K562 (cell line): ENCODE results near the gene ZCCHC8. TPM values are rescaled to one million over a fixed set of nuclear protein-coding genes. Genes with fewer than 3 reads are reported as not detected.

ENCODE experiments used
- ARHGAP35 ChIP-seq: fragments of 450-650 bp; IDR thresholded peaks from 2 replicates; pipeline ENCODE4 v1.6.1; 2018; ENCODE audit not compliant: partially characterized antibody
- CLOCK ChIP-seq: fragments of 250-450 bp; sonication (Bioruptor Pico); IDR thresholded peaks from 2 replicates; pipeline ENCODE4 v1.4.0; 2020; ENCODE audit warnings: mild to moderate bottlenecking, moderate library complexity, borderline replicate concordance
- ESRRB ChIP-seq: fragments of 250-450 bp; sonication (Bioruptor Pico); IDR thresholded peaks from 2 replicates; pipeline ENCODE4 v1.5.0; 2020; ENCODE audit warnings: mild to moderate bottlenecking, moderate library complexity, borderline replicate concordance
- GTF2A2 ChIP-seq: IDR thresholded peaks from 2 replicates; pipeline ENCODE4 v1.6.1; 2016; ENCODE audit warnings: mild to moderate bottlenecking, missing genetic modification characterization, missing compliant biosample characterization
- HNRNPH1 ChIP-seq: fragments of 200-400 bp; formaldehyde crosslinking; optimal IDR thresholded peaks from 2 replicates; pipeline ENCODE3; 2017; ENCODE audit warnings: low read depth, mild to moderate bottlenecking, low read length, moderate library complexity
- KAT7 ChIP-seq: sonication (generic); formaldehyde crosslinking; IDR thresholded peaks from 2 replicates; pipeline ENCODE4 v1.8.0; 2022; ENCODE audit warnings: missing genetic modification reagents, mild to moderate bottlenecking, borderline replicate concordance
- KLF1 ChIP-seq: fragments of 450-650 bp; IDR thresholded peaks from 2 replicates; pipeline ENCODE4 v1.6.1; 2016; ENCODE audit warnings: missing genetic modification characterization, missing compliant biosample characterization
- PCBP1 ChIP-seq: fragments of 200-400 bp; formaldehyde crosslinking; IDR thresholded peaks from 2 replicates; pipeline ENCODE4 v1.6.1; 2018; ENCODE audit warnings: mild to moderate bottlenecking, low read depth, low read length; ENCODE audit not compliant: poor library complexity, severe bottlenecking
- POLR2AphosphoS5 ChIP-seq: IDR thresholded peaks from 2 replicates; pipeline ENCODE4 v1.6.1; 2011; ENCODE audit warnings: mild to moderate bottlenecking, low read depth, low read length, moderate library complexity; ENCODE audit not compliant: control insufficient read depth, insufficient read depth
- PTRF ChIP-seq: fragments of 450-650 bp; IDR thresholded peaks from 2 replicates; pipeline ENCODE4 v1.6.1; 2016; ENCODE audit warnings: mild to moderate bottlenecking, missing genetic modification characterization, missing compliant biosample characterization
- SAFB ChIP-seq: fragments of 200-400 bp; formaldehyde crosslinking; IDR thresholded peaks from 2 replicates; pipeline ENCODE4 v1.6.1; 2017; ENCODE audit warnings: low read depth, low read length, borderline replicate concordance
- TAL1 ChIP-seq: fragments of 450-650 bp; IDR thresholded peaks from 2 replicates; pipeline ENCODE4 v1.6.1; 2016; ENCODE audit warnings: mild to moderate bottlenecking
- TARDBP ChIP-seq: fragments of 450-650 bp; IDR thresholded peaks from 2 replicates; pipeline ENCODE4 v1.6.1; 2016
- TCF3 ChIP-seq: sonication (generic); formaldehyde crosslinking; IDR thresholded peaks from 2 replicates; pipeline ENCODE4 v1.4.0; 2020; ENCODE audit warnings: mild to moderate bottlenecking, missing genetic modification reagents
- ZEB2 ChIP-seq: fragments of 450-650 bp; IDR thresholded peaks from 2 replicates; pipeline ENCODE4 v1.6.1; 2016
- ZFPM2 ChIP-seq: fragments of 250-450 bp; sonication (Bioruptor Pico); IDR thresholded peaks from 2 replicates; pipeline ENCODE4 v1.5.1; 2022; ENCODE audit warnings: mild to moderate bottlenecking
- ZNF384 ChIP-seq: IDR thresholded peaks from 2 replicates; pipeline ENCODE4 v1.6.1; 2012; ENCODE audit warnings: low read depth, low read length, improper control_type of control experiment
- ZNF707 ChIP-seq: fragments of 250-450 bp; sonication (Bioruptor Pico); conservative IDR thresholded peaks from 2 replicates; pipeline ENCODE4 v1.8.0; 2022; ENCODE audit warnings: inconsistent platforms, mild to moderate bottlenecking, moderate library complexity
- ZNF717 ChIP-seq: fragments of 250-450 bp; sonication (Bioruptor Pico); IDR thresholded peaks from 2 replicates; pipeline ENCODE4 v1.5.0; 2021
- ZSCAN29 ChIP-seq: fragments of 450-650 bp; IDR thresholded peaks from 2 replicates; pipeline ENCODE4 v1.6.1; 2017
- polyA plus RNA-seq, 8 experiments: library from polyadenylated mRNA; depleted of rRNA in 4 of 8; stranded (reverse) in 5 of 8; unstranded in 3 of 8; fragments of >200 nt; fragmentation: Nextera tagmentation in 2 of 8; fragmentation: Illumina TruSeq in 1 of 8; extraction: Ambion mirVana in 2 of 8; extraction: Trizol in 1 of 8; gene quantifications; 2 replicates each; pipeline versions ENCODE4 v1.2.1 to v1.2.3, GENCODE V29; 2011 to 2014; ENCODE audit warnings: inconsistent platforms in 1 of 8, missing spikeins in 1 of 8
- total RNA-seq, 7 experiments: library from RNA; depleted of rRNA in 6 of 7; stranded (reverse); fragments of >200 nt in 6 of 7; fragmentation: Illumina TruSeq in 2 of 7; extraction: Trizol in 2 of 7; gene quantifications; 2 replicates each; pipeline versions ENCODE4 v1.2.1 to v1.2.3, GENCODE V29; 2011 to 2021; ENCODE audit warnings: low replicate concordance in 1 of 7
- TF ChIP-seq, protein P1 (sequence below): fragments of 450-650 bp; formaldehyde crosslinking; IDR thresholded peaks from 2 replicates; pipeline ENCODE4 v1.4.0; 2022; ENCODE audit warnings: missing genetic modification characterization
- TF ChIP-seq, protein P2 (sequence below): conservative IDR thresholded peaks from 2 replicates; pipeline ENCODE4 v1.6.1; 2011; ENCODE audit warnings: low read depth, mild to moderate bottlenecking, low read length; ENCODE audit not compliant: control insufficient read depth
- TF ChIP-seq, protein P3 (sequence below): fragments of 450-650 bp; formaldehyde crosslinking; IDR thresholded peaks from 2 replicates; pipeline ENCODE4 v1.4.0; 2020; ENCODE audit warnings: mild to moderate bottlenecking, moderate library complexity

The ZCCHC8 gene
- total and polyA plus RNA-seq, 9 of the 15 experiments (the other 6 are each of a cell fraction or from before 2014, with no cell fraction given): 14.8 to 50.9 (median 34.1) TPM

- TF ChIP-seq, protein P1, sequence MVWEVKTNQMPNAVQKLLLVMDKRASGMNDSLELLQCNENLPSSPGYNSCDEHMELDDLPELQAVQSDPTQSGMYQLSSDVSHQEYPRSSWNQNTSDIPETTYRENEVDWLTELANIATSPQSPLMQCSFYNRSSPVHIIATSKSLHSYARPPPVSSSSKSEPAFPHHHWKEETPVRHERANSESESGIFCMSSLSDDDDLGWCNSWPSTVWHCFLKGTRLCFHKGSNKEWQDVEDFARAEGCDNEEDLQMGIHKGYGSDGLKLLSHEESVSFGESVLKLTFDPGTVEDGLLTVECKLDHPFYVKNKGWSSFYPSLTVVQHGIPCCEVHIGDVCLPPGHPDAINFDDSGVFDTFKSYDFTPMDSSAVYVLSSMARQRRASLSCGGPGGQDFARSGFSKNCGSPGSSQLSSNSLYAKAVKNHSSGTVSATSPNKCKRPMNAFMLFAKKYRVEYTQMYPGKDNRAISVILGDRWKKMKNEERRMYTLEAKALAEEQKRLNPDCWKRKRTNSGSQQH (CRISPR knock-in tag): no peak
- TF ChIP-seq ZNF384: no peak
- TF ChIP-seq HNRNPH1: no peak
- TF ChIP-seq ZEB2: 0 out of 2 replicates have a peak, but pooled peaks have one; percentile 31
- TF ChIP-seq ZNF717: no peak
- TF ChIP-seq TAL1: no peak
- no peak for TF ChIP-seq GTF2A2 (tag)
- TF ChIP-seq CLOCK (CRISPR knock-in tag): no peak
- TF ChIP-seq PCBP1: no peak
- TF ChIP-seq ZFPM2 (CRISPR knock-in tag): no peak
- TF ChIP-seq, protein P2, sequence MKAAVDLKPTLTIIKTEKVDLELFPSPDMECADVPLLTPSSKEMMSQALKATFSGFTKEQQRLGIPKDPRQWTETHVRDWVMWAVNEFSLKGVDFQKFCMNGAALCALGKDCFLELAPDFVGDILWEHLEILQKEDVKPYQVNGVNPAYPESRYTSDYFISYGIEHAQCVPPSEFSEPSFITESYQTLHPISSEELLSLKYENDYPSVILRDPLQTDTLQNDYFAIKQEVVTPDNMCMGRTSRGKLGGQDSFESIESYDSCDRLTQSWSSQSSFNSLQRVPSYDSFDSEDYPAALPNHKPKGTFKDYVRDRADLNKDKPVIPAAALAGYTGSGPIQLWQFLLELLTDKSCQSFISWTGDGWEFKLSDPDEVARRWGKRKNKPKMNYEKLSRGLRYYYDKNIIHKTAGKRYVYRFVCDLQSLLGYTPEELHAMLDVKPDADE: 0 out of 2 replicates have a peak, but pooled peaks have one; percentile 30
- TF ChIP-seq TARDBP: no peak
- TF ChIP-seq KAT7: no peak
- TF ChIP-seq KLF1: no peak
- no peak for TF ChIP-seq TCF3 (CRISPR knock-in tag)
- no peak for TF ChIP-seq PTRF
- TF ChIP-seq ARHGAP35: no peak
- no peak for TF ChIP-seq ZSCAN29
- TF ChIP-seq SAFB: no peak
- no peak for TF ChIP-seq ZNF707 (CRISPR knock-in tag)
- TF ChIP-seq POLR2AphosphoS5: peak; percentile 75
- TF ChIP-seq ESRRB (CRISPR knock-in tag): no peak
- TF ChIP-seq, protein P3, sequence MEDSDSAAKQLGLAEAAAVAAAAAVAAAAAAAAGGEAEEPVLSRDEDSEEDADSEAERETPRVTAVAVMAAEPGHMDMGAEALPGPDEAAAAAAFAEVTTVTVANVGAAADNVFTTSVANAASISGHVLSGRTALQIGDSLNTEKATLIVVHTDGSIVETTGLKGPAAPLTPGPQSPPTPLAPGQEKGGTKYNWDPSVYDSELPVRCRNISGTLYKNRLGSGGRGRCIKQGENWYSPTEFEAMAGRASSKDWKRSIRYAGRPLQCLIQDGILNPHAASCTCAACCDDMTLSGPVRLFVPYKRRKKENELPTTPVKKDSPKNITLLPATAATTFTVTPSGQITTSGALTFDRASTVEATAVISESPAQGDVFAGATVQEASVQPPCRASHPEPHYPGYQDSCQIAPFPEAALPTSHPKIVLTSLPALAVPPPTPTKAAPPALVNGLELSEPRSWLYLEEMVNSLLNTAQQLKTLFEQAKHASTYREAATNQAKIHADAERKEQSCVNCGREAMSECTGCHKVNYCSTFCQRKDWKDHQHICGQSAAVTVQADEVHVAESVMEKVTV: no peak
These were observed 77.2 kb downstream of the ZCCHC8 start (continued) for GRCh38 chr12:122423258-122424165.
